Stimulated activated memory B cell treated with anti-CD40 and anti-IgM and Interleukin-4, amounts not matched to agents 10 μg/mL and 1 μg/mL and 100 μg/mL, for 72 hours (primary cell): ENCODE results near the gene CHKB.

ENCODE experiments used
- ATAC-seq: fragments of 150-1000 bp; cut with Tn5 transposase; 2 replicates; pipeline ENCODE4 v1.10.0; 2021
- H3K27ac Mint-ChIP-seq: one replicate; pipeline ENCODE4 v1.8.0; 2022; ENCODE audit warnings: mild to moderate bottlenecking, mixed read lengths
- H3K27me3 Mint-ChIP-seq: one replicate; pipeline ENCODE4 v1.8.0; 2022; ENCODE audit warnings: mixed read lengths
- H3K36me3 Mint-ChIP-seq: one replicate; pipeline ENCODE4 v1.8.0; 2022; ENCODE audit warnings: mixed read lengths
- H3K4me1 Mint-ChIP-seq: one replicate; pipeline ENCODE4 v1.8.0; 2022; ENCODE audit warnings: mixed read lengths
- H3K4me3 Mint-ChIP-seq: one replicate; pipeline ENCODE4 v1.8.0; 2022; ENCODE audit warnings: mild to moderate bottlenecking, moderate library complexity, mixed read lengths
- H3K9me3 Mint-ChIP-seq: one replicate; pipeline ENCODE4 v1.8.0; 2022; ENCODE audit warnings: mixed read lengths

CHKB gene

GRCh38 chr22:50606165-50606945 is 23.7 kb upstream of the CHKB start:
- no peaks in the 10 kb centered on the region for H3K9me3 Mint-ChIP-seq
- H3K27ac Mint-ChIP-seq: no peak overlapping the region
- H3K4me1 Mint-ChIP-seq: no peaks in the 10 kb centered on the region
- no peaks in the 10 kb centered on the region for H3K36me3 Mint-ChIP-seq
- ATAC-seq: no peak
- no peak overlapping the region for H3K4me3 Mint-ChIP-seq
- H3K27me3 Mint-ChIP-seq: peaks cover 89% of the 10 kb centered on the region

- Mint-ChIP-seq H3K4me3 (no peak overlapping the region), H3K27me3 (peaks cover 83% of the 10 kb centered on the region), H3K4me1 (no peaks in the 10 kb centered on the region), H3K9me3 (no peaks in the 10 kb centered on the region), H3K27ac (no peak overlapping the region), H3K36me3 (no peaks in the 10 kb centered on the region)
- no peak for ATAC-seq
Measured at GRCh38 chr22:50605613-50606074, 23.0 kb upstream of the CHKB start.

GRCh38 chr22:50605002-50605612 is 22.5 kb upstream of the CHKB start:
- no peak for ATAC-seq
- H3K4me3 Mint-ChIP-seq: no peak overlapping the region
- no peaks in the 10 kb centered on the region for H3K36me3 Mint-ChIP-seq
- H3K4me1 Mint-ChIP-seq: no peaks in the 10 kb centered on the region
- H3K27ac Mint-ChIP-seq: no peak overlapping the region
- H3K27me3 Mint-ChIP-seq: peaks cover 81% of the 10 kb centered on the region
- H3K9me3 Mint-ChIP-seq: no peaks in the 10 kb centered on the region

GRCh38 chr22:50604256-50605001 is 21.8 kb upstream of the CHKB start:
- Mint-ChIP-seq H3K9me3 (no peaks in the 10 kb centered on the region), H3K4me3 (no peak overlapping the region), H3K4me1 (peaks cover 4% of the 10 kb centered on the region), H3K36me3 (no peaks in the 10 kb centered on the region), H3K27ac (no peak overlapping the region), H3K27me3 (peaks cover 81% of the 10 kb centered on the region)
- ATAC-seq: no peak

GRCh38 chr22:50603511-50604255 is 21.0 kb upstream of the CHKB start:
- no peak overlapping the region for H3K27ac Mint-ChIP-seq
- H3K9me3 Mint-ChIP-seq: no peaks in the 10 kb centered on the region
- peaks cover 74% of the 10 kb centered on the region for H3K27me3 Mint-ChIP-seq
- no peak for ATAC-seq
- no peaks in the 10 kb centered on the region for H3K36me3 Mint-ChIP-seq
- peaks cover 4% of the 10 kb centered on the region for H3K4me1 Mint-ChIP-seq
- H3K4me3 Mint-ChIP-seq: no peak overlapping the region

GRCh38 chr22:50602338-50602700 is 19.7 kb upstream of the CHKB start:
- H3K36me3 Mint-ChIP-seq: peaks cover 5% of the 10 kb centered on the region
- H3K27ac Mint-ChIP-seq: no peak overlapping the region
- peak overlapping the region; percentile 38 for H3K4me3 Mint-ChIP-seq
- no peak for ATAC-seq
- peaks cover 63% of the 10 kb centered on the region for H3K27me3 Mint-ChIP-seq
- H3K9me3 Mint-ChIP-seq: no peaks in the 10 kb centered on the region
- peaks cover 4% of the 10 kb centered on the region for H3K4me1 Mint-ChIP-seq

GRCh38 chr22:50601669-50602337 is 19.2 kb upstream of the CHKB start:
- ATAC-seq: no peak
- peaks cover 4% of the 10 kb centered on the region for H3K4me1 Mint-ChIP-seq
- no peak overlapping the region for H3K27ac Mint-ChIP-seq
- H3K36me3 Mint-ChIP-seq: peaks cover 10% of the 10 kb centered on the region
- H3K27me3 Mint-ChIP-seq: peaks cover 58% of the 10 kb centered on the region
- no peaks in the 10 kb centered on the region for H3K9me3 Mint-ChIP-seq
- peak overlapping the region; percentile 38 for H3K4me3 Mint-ChIP-seq

- H3K36me3 Mint-ChIP-seq: peaks cover 15% of the 10 kb centered on the region
- H3K4me3 Mint-ChIP-seq: peak overlapping the region; percentile 38
- no peaks in the 10 kb centered on the region for H3K9me3 Mint-ChIP-seq
- H3K4me1 Mint-ChIP-seq: peaks cover 4% of the 10 kb centered on the region
- peak; percentile 13 for ATAC-seq
- H3K27ac Mint-ChIP-seq: no peak overlapping the region
- H3K27me3 Mint-ChIP-seq: peaks cover 51% of the 10 kb centered on the region
Measured at GRCh38 chr22:50600967-50601668, 18.5 kb upstream of the CHKB start.

- peaks cover 4% of the 10 kb centered on the region for H3K4me1 Mint-ChIP-seq
- H3K36me3 Mint-ChIP-seq: peaks cover 17% of the 10 kb centered on the region
- H3K27me3 Mint-ChIP-seq: peaks cover 45% of the 10 kb centered on the region
- peak; percentile 3 for ATAC-seq
- peak within 1 kb of the TSS; percentile 38 for H3K4me3 Mint-ChIP-seq
- no peaks in the 10 kb centered on the region for H3K9me3 Mint-ChIP-seq
- H3K27ac Mint-ChIP-seq: no peak within 1 kb of the TSS
Measured at GRCh38 chr22:50600538-50600937, 17.9 kb upstream of the CHKB start, which contains the start of gene MAPK8IP2. TSS of gene MAPK8IP2 (plus strand) at chr22:50600793. CDS start at chr22:50600819, 26 bp downstream.

GRCh38 chr22:50599816-50600455 is 17.3 kb upstream of the CHKB start:
- Mint-ChIP-seq H3K27me3 (peaks cover 39% of the 10 kb centered on the region), H3K27ac (no peak overlapping the region), H3K4me3 (peak overlapping the region; percentile 12), H3K4me1 (peaks cover 4% of the 10 kb centered on the region), H3K36me3 (peaks cover 23% of the 10 kb centered on the region), H3K9me3 (no peaks in the 10 kb centered on the region)
- peak; percentile 54 for ATAC-seq

GRCh38 chr22:50597097-50597496 is 14.4 kb upstream of the CHKB start:
- Mint-ChIP-seq H3K9me3 (no peaks in the 10 kb centered on the region), H3K36me3 (peaks cover 32% of the 10 kb centered on the region), H3K4me1 (peaks cover 4% of the 10 kb centered on the region), H3K27ac (no peak overlapping the region), H3K4me3 (no peak overlapping the region), H3K27me3 (peaks cover 19% of the 10 kb centered on the region)
- ATAC-seq: no peak

- Mint-ChIP-seq H3K4me3 (no peak overlapping the region), H3K9me3 (no peaks in the 10 kb centered on the region), H3K36me3 (peaks cover 39% of the 10 kb centered on the region), H3K4me1 (peaks cover 4% of the 10 kb centered on the region), H3K27me3 (peaks cover 8% of the 10 kb centered on the region), H3K27ac (no peak overlapping the region)
- ATAC-seq: no peak
Measured at GRCh38 chr22:50595189-50595588, 12.5 kb upstream of the CHKB start.

- no peak overlapping the region for H3K27ac Mint-ChIP-seq
- H3K36me3 Mint-ChIP-seq: peaks cover 10% of the 10 kb centered on the region
- H3K4me3 Mint-ChIP-seq: no peak overlapping the region
- no peaks in the 10 kb centered on the region for H3K27me3 Mint-ChIP-seq
- peaks cover 6% of the 10 kb centered on the region for H3K4me1 Mint-ChIP-seq
- no peaks in the 10 kb centered on the region for H3K9me3 Mint-ChIP-seq
- no peak for ATAC-seq
Measured at GRCh38 chr22:50587407-50587806, 4.8 kb upstream of the CHKB start.

- Mint-ChIP-seq H3K4me3 (no peak overlapping the region), H3K27me3 (no peaks in the 10 kb centered on the region), H3K27ac (no peak overlapping the region), H3K36me3 (peaks cover 6% of the 10 kb centered on the region), H3K9me3 (no peaks in the 10 kb centered on the region), H3K4me1 (peaks cover 11% of the 10 kb centered on the region)
- no peak for ATAC-seq
Measured at GRCh38 chr22:50586416-50586815, 3.8 kb upstream of the CHKB start.
